Progenitor cell of endocrine pancreas (in vitro differentiated cells): ENCODE data around the gene CXADR. TPM values are rescaled to one million over a fixed set of nuclear protein-coding genes. Genes with fewer than 3 reads are reported as not detected.
"Not testable (repeated sequence)": the region's sequence is repeated elsewhere in the genome, so short reads cannot be mapped to it uniquely, and the experiment has no call there.

Source experiments
- DNase-seq: peaks from one replicate; pipeline ENCODE4 v3.0.0; 2021; ENCODE audit warnings: low spot score; ENCODE audit not compliant: unreplicated experiment
- H3K27ac Mint-ChIP-seq: 2 replicates; pipeline ENCODE4 v1.8.0; 2021; ENCODE audit warnings: mild to moderate bottlenecking, moderate library complexity, mixed read lengths
- H3K27me3 Mint-ChIP-seq: 2 replicates; pipeline ENCODE4 v1.8.0; 2021; ENCODE audit warnings: mixed read lengths
- H3K36me3 Mint-ChIP-seq: 2 replicates; pipeline ENCODE4 v1.8.0; 2022; ENCODE audit warnings: mixed read lengths; ENCODE audit not compliant: insufficient read depth
- H3K4me1 Mint-ChIP-seq: 2 replicates; pipeline ENCODE4 v1.8.0; 2021; ENCODE audit warnings: low read depth, mixed read lengths
- H3K4me3 Mint-ChIP-seq: 2 replicates; pipeline ENCODE4 v1.8.0; 2021; ENCODE audit warnings: low read depth, mild to moderate bottlenecking, moderate library complexity, mixed read lengths
- H3K9me3 Mint-ChIP-seq: 2 replicates; pipeline ENCODE4 v1.8.0; 2021; ENCODE audit warnings: low read depth, mixed read lengths
- CTCF ChIP-seq: fragments of 200-600 bp; sonication (generic); IDR thresholded peaks from one replicate; pipeline ENCODE4 v1.5.0; 2021; ENCODE audit warnings: antibody characterized with exemption, mild to moderate bottlenecking; ENCODE audit not compliant: unreplicated experiment
- total RNA-seq: library from RNA; stranded (reverse); gene quantifications from 2 replicates; pipeline ENCODE4 v1.2.1, GENCODE V29; 2021

Gene CXADR
- total RNA-seq, 1 donor from 2014 or later = 65.9 TPM

- no peaks in the 10 kb centered on the region for H3K9me3 Mint-ChIP-seq
- no peak overlapping the region for H3K4me3 Mint-ChIP-seq
- DNase-seq = no peak
- H3K36me3 Mint-ChIP-seq = peaks cover 15% of the 10 kb centered on the region
- H3K27ac Mint-ChIP-seq = no peak overlapping the region
- H3K27me3 Mint-ChIP-seq = no peaks in the 10 kb centered on the region
- H3K4me1 Mint-ChIP-seq = peaks cover 25% of the 10 kb centered on the region
- TF ChIP-seq CTCF = no peak
Measured at GRCh38 chr21:17519208-17519738, 6.4 kb downstream of the CXADR start.

- H3K4me1 Mint-ChIP-seq = peaks cover 20% of the 10 kb centered on the region
- H3K36me3 Mint-ChIP-seq = peaks cover 12% of the 10 kb centered on the region
- DNase-seq = no peak
- no peak overlapping the region for H3K27ac Mint-ChIP-seq
- H3K9me3 Mint-ChIP-seq = no peaks in the 10 kb centered on the region
- no peak overlapping the region for H3K4me3 Mint-ChIP-seq
- H3K27me3 Mint-ChIP-seq = no peaks in the 10 kb centered on the region
- TF ChIP-seq CTCF = no peak
Measured at GRCh38 chr21:17519965-17520609, 7.2 kb downstream of the CXADR start.

GRCh38 chr21:17523007-17523451 is 10.2 kb downstream of the CXADR start:
- peak overlapping the region; percentile 11 for H3K27ac Mint-ChIP-seq
- no peaks in the 10 kb centered on the region for H3K9me3 Mint-ChIP-seq
- H3K27me3 Mint-ChIP-seq = no peaks in the 10 kb centered on the region
- TF ChIP-seq CTCF = no peak
- H3K4me1 Mint-ChIP-seq = peaks cover 30% of the 10 kb centered on the region
- peaks cover 9% of the 10 kb centered on the region for H3K36me3 Mint-ChIP-seq
- H3K4me3 Mint-ChIP-seq = no peak overlapping the region
- no peak for DNase-seq

GRCh38 chr21:17523979-17524494 is 11.2 kb downstream of the CXADR start:
- not testable (repeated sequence) for H3K9me3 Mint-ChIP-seq, H3K4me3 Mint-ChIP-seq, DNase-seq, H3K36me3 Mint-ChIP-seq, H3K27ac Mint-ChIP-seq, H3K27me3 Mint-ChIP-seq
- H3K4me1 Mint-ChIP-seq = peaks cover 33% of the 10 kb centered on the region

- TF ChIP-seq CTCF = no peak
- H3K36me3 Mint-ChIP-seq = peaks cover 8% of the 10 kb centered on the region
- peaks cover 33% of the 10 kb centered on the region for H3K4me1 Mint-ChIP-seq
- H3K4me3 Mint-ChIP-seq = no peak overlapping the region
- no peak for DNase-seq
- no peaks in the 10 kb centered on the region for H3K9me3 Mint-ChIP-seq
- no peaks in the 10 kb centered on the region for H3K27me3 Mint-ChIP-seq
- H3K27ac Mint-ChIP-seq = no peak overlapping the region
Measured at GRCh38 chr21:17524635-17525034, 11.8 kb downstream of the CXADR start.

- Mint-ChIP-seq H3K9me3 (no peaks in the 10 kb centered on the region), H3K4me1 (peaks cover 25% of the 10 kb centered on the region), H3K27me3 (no peaks in the 10 kb centered on the region), H3K4me3 (no peak overlapping the region), H3K36me3 (peaks cover 8% of the 10 kb centered on the region), H3K27ac (peak overlapping the region; percentile 30)
- DNase-seq = no peak
- no peak for TF ChIP-seq CTCF
Measured at GRCh38 chr21:17526776-17527175, 13.9 kb downstream of the CXADR start.
